Measurements from ENCODE around the gene YWHAE. TPM values are rescaled to one million over a fixed set of nuclear protein-coding genes. Genes with fewer than 3 reads are reported as not detected.
"Not testable (repeated sequence)": the region's sequence is repeated elsewhere in the genome, so short reads cannot be mapped to it uniquely, and the experiment has no call there.

Gene YWHAE
- total RNA-seq, 1 donor from 2014 or later = 384 TPM

DNA sequence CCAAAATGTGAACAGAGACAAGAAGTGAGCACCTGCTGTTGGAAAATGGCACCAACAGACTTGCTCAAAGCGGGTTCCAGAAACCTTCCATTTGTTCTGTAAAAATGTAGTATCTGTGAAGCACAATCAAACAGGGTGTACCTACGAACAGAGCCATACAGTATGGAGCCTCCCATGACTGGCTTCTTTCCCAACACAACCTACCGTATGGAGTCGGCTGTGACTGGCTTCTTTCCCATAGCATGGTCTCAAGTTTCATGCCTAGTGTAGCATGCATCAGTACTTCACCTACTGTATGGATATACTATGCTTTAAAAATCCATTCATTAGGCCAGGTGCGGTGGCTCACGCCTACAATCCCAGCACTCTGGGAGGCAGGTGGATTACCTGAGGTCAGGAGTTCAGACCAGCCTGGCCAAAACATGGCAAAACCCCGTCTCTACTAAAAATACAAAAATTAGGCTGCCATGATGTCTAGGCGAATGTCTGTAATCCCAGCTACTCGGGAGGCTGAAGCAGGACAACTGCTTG lies 26.2 kb downstream of the YWHAE start:
- DNase-seq (ENCODE audit: low spot score) = no peak

DNA sequence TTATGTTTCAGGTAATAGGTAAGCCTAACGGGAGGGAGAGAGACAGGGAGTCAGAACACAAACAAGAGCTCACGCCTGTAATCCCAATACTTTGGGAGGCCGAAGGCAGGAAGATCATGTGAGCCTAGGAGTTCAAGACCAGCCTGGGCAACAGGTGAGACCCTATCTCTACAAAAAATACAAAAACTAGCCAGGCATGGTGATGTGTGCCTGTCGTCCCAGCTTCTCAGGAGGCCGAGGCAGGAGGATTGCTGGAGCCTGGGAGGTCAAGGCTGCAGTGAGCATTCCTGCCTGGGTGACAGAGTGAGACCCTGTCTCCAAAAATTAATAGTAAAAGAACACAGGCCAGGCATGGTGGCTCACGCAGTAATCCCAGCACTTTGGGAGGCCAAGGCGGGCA lies 27.4 kb downstream of the YWHAE start:
- DNase-seq (ENCODE audit: low spot score) = no peak

DNA sequence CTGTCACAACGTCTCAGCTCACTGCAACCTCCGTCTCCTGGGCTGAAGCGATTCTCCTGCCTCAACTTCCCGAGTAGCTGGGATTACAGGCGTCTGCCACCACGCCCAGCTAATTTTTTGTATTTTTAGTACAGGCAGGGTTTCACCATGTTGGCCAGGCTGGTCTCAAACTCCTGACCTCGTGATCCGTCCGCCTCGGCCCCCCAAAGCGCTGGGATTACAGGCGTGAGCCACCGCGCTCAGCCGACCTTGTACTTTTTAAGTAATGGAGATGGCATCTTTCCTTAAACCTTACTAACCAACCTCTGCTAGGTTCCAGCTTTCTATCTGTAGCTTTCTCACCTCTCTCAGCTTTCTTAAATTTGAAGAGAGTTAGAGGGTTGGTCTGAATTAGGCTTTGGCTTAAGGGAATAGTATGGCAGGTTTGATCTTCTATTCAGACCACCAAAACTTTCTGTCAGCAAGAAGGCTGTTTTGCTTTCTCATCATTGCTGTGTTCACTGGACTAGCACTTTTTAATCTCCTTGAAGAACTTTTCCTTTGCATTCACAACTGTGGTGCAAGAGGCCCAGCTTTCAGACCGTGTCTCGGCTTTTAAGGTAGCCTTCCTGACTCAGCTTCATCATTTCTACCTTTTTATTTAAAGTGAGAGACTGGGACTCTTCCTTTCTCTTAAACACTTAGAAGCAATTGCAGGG lies 28.0 kb downstream of the YWHAE start:
- DNase-seq (ENCODE audit: low spot score) = no peak

DNA sequence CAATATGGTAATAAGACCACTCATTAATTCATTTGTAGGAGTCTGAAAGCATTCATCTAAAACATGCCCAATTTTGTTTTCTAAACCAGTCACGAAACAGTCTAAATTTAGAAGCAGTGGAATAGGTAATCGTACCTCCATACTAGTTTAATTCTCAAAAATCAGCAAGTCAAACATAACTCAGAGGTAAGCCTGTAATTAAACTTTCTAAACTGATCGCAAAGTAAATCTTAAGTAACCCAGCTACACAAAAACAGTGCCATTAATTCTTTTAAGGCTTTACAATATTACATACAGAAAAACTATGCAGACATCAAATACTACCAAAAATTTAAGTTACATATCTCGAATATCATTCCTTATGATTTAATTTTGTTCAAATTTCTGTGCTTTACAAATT lies 31.4 kb downstream of the YWHAE start:
- DNase-seq (ENCODE audit: low spot score) = no peak

DNA sequence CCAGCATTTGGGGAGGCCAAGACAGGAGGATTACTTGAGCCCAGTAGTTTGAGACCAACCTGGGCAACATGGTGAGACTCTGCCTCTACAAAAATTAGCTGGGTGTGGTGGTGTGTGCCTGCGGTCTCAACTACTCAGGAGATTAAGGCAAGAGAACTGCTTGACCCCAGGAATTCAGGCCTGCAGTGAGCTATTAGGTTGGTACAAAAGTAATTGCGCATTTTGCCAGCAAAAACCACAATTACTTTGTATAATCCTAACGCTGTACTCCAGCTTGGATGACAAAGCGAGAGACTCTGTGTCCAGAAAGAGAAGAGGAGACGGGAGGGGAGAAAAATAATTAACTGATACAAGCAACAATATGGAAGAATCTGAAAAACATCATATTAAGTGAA lies 32.7 kb downstream of the YWHAE start:
- DNase-seq (ENCODE audit: low spot score) = no peak

DNA sequence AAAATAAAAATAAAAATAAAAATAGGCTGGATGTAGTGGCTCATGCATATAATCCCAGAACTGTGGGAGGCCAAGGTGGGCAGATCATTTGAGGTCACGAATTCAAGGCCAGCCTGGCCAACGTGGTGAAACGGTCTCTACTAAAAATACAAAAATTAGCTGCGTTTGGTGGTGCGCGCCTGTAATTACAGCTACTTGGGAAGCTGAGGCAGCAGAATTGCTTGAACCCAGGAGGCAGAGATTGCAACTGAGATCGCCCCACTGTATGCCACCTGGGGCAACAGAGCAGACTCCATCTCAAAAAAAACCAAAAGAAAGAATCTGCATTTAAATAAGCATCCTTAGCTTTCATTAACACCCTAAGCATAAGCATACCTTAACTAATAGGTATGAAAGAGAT lies 33.8 kb downstream of the YWHAE start:
- no peak for DNase-seq (ENCODE audit: low spot score)

DNA sequence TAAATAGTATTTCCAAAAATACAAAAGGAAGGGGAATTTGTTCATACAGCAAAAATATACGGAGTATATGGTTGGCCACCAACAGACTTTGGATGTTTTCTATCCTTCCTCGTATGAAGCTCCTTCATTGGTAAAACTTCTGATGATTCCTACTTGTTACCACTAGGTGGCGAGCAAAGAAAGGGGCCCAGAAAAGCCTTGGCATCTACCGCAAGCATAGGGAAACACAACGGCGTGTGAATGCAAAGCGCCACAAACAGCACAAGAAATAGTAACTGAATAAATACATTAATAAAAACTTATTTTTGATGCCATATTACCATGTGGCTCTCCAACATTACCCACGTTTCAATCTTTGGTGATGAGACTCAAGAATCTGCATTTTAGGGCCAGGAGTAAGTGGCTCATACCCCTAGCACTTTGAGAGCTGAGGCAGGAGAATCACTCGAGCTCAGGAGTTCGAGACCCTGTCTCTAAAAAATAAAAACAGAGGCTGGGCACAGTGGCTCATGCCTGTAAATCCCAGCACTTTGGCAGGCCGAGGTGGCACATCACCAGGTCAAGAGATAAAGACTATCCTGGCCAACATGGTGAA lies 34.5 kb downstream of the YWHAE start:
- peak; percentile 69 for DNase-seq (ENCODE audit: low spot score)

DNA sequence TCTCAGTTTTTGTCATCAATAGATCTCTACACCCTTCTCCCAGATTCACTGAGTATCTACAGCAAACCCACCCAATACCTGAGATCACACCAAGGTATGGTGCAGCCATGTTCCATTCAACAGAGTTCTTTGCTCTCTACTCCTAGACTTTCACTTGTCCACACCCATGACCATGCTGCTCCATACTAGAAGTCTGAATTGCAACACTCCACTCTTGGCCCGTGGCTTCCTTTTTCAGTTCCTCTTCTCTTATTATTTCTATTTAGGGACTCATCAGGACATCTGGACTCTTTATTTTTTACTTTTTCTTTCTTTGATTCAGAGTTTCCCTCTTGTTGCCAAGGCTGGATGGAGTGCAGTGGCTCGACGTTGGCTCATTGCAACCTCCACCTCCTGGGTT lies 37.1 kb downstream of the YWHAE start:
- no peak for DNase-seq (ENCODE audit: low spot score)

DNA sequence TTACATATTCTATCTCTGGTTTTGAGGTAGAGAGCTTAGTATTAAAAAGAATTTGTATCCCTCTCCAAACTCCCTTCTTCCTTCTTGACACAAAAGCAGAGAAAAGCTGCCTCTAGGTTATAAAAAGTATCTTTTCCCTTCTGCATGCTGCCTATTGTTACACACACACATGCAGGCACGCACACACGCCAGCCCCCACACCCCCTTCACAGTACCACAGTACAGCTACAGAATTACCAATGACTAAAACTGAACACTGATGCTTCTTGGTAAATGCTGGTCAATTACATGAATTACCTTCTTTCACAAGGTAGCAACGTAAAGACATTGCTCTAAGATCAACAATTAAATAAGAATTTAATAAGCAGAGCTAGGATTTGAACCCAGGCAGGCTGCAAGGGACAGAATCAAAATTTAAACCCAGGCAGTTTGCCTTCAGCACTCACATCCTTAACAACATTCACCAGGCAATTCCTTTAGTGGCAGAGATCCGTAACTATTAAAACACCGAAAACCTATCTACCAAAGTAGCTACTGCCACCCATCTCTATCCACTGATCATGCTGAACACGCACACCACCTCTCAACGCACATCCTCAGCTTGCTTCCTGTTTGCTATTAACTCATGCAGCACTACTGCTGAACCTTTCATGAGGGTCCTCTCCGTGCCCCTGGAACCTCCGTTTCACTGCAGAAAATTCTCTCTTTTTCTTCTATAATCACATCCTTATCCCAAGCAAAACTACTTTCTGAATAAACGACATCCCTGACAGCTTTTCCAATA lies 37.8 kb downstream of the YWHAE start:
- DNase-seq (ENCODE audit: low spot score) = no peak

DNA sequence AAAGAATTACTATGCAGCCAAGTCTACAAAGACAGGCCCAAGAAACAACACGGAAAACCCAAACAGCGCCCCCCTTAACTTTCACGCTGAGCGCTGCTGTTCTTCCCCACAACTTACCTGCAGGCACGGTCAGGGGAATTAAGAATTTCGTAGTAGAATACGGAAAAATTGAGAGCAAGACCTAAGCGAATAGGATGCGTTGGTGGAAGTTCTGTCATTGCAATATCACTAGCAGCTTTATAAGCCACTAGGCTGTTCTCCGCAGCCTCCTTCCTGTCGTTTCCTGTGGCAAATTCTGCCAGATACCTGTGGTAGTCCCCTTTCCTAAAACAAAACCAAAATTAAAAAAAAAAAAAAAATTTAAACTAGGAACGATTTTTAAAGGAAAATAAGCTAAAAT lies 39.0 kb downstream of the YWHAE start:
- no peak for DNase-seq (ENCODE audit: low spot score)

DNA sequence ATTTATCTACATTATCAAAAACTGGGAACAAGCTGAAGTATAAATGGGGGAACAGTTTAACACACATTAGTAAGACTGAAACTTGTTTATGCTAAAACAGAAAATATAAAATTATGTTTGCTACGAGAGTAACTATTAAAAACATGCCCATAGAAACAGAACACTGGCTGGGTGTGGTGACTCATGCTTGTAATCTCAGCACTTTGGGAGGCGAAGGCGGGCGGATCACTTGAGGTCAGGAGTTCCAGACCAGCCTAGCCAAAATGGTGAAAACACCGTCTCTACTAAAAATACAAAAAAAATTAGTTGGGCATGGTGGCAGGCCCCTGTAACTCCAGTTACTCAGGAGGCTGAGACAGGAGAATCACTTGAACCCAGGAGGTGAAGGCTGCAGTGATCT lies 39.7 kb downstream of the YWHAE start:
- not testable (repeated sequence) for DNase-seq (ENCODE audit: low spot score)

DNA sequence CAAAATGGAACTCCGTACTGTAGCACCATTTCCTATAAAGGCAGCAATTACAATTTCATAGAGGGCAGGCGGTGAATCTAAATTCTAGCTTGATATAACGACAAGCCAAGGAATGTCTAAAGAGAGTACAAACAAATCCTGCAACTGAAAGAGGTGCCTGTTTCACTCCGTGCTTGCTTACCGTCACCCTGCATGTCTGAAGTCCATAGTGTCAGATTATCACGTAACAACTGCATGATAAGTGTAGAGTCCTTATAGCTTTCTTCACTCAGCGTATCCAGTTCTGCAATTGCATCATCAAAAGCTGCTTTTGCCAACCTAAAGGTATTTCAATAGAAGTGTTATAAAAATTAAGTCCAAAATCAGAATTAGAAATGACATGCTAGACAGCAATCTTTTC lies 46.0 kb downstream of the YWHAE start:
- no peak for DNase-seq (ENCODE audit: low spot score)

DNA sequence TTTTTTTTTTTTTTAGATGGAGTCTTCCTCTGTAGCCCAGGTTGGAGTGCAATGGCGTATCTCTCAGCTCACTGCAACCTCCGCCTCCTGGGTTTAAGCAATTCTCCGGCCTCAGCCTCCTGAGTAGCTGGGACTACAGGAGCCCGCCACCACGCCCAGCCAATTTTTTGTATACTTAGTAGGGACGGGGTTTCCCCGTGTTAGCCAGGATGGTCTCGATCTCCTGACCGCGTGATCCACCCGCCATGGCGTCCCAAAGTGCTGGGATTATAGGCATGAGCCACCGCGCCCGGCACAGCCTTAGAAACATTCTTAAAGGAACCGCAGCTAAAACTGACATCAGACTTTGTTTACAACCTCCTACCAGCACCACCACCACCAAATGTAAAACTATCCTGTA lies 47.5 kb downstream of the YWHAE start:
- not testable (repeated sequence) for DNase-seq (ENCODE audit: low spot score)

DNA sequence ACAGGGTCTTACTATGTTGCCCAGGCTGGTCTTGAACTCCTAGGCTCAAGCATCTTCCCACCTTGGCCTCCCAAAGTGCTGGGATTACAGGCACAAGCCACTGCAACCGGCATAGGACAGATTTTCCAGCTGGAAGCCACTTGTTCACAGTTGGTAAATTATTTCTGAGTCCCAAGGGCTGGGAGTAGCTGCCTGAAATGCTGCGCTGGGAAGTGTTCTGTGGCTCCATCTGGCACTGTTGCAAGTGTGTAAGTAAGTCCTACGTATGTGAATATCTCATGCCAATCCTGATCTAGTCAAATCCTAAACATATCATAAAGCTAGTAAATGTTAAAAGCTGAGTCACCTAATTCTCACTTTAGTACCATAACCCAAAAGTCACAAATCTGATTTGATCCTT lies 48.1 kb downstream of the YWHAE start:
- no peak for DNase-seq (ENCODE audit: low spot score)

DNA sequence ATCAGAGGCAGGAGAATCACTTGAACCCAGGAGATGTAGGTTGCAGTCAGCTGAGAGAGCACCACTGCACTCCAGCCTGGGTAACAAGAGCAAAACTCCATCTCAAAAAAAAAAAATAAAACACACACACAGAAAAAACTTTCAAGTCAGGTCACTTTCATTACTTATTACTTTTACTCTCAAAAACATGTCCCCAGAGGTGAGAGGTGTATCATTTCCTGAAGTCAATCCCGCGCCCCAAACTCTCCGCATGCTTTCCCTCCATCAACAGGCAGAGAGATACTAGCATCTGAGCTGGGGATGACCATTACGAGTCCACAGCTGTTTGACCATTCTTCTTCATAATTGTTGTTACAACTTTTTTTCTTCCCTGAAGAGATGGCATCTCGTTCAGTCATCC lies 48.7 kb downstream of the YWHAE start:
- DNase-seq (ENCODE audit: low spot score) = no peak

DNA sequence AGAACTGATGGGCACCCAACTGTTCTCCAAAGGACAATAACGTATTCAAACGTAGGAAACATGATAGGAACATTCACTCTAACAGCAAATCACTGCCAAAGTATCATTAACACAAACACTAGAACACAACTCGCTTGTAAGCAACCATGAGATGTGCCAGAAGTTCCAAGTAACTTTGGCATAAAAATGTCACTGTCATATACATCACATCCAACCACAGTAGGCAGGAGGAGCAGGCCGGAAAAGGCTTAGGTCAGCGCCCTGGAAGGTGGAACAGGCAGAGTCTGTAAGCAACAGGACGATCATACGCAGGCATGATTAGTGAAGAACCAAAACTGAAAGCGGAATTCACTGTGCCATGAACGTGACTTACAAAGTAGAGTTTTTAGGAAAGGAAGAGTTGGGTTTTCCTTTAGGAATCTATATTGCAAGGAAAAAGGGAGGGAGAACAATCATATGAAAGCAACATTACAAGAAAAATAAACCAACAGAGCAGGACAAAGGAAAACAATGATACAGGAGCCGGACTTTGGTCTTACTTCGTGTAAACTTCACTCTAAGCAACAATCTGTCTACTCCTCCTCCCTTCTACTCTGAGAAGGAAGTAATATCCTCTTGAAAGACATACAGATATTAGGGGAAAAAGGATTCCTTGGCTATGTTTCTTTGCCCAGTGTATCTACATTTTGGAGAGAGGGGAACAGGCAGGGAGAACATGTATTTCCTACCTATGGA lies 52.3 kb downstream of the YWHAE start:
- peak; percentile 49 for DNase-seq (ENCODE audit: low spot score)

DNA sequence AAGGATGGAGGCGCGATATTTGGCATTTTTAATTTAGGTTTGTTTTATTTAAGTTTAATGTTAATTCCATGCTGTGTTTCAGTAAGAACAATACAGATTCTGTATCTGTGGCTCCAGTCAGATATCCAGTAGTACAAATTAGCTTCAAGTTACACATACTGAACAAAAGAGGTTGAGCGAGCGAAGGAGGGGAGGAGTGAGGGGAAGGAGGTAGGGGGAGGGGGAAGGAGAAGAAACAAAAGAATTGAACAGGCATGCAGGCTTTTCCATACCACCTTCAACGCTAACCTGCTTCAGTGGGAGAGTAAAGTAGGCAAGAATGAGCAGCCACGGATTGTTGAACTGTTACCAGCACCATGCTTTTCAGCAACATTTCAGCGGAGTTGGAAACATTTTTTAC lies 55.5 kb downstream of the YWHAE start:
- no peak for DNase-seq (ENCODE audit: low spot score)

DNA sequence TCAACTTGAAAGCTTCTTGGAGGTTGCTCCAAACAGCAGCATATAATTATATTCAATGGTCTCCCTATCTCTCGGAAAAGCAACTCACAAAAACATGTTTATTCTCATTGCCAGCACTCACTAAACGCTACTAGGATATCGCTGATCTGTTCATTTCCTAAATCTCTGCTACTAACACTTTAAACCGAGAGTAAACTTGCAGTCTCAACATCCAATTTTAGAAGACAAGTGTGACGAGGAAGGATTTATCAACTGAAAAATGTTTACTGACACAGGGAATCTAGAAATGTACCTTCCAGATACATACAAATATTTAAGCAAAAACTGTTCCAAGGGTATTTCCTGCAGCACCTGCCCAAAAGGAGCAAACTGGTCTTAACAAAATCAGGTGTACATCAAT lies 56.5 kb downstream of the YWHAE start:
- no peak for DNase-seq (ENCODE audit: low spot score)

DNA sequence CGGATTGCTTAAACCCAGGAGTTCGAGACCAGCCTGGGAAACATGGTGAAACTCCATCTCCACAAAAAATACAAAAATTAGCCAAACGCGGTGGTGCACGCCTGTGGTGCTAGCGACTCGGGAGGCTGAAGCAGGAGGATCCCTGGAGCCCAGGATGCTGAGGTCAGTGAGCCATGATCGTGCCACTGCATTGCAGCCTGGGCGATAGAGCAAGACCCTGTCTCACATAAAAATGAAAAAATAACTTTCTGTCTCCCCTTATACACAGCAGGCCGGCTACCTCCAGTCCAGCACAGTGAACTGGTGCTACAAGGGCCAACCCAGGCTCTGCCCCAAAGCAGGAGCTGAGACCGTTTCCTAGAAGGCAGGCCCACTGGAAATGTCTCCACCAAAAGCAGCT lies 59.7 kb downstream of the YWHAE start:
- DNase-seq (ENCODE audit: low spot score) = no peak

DNA sequence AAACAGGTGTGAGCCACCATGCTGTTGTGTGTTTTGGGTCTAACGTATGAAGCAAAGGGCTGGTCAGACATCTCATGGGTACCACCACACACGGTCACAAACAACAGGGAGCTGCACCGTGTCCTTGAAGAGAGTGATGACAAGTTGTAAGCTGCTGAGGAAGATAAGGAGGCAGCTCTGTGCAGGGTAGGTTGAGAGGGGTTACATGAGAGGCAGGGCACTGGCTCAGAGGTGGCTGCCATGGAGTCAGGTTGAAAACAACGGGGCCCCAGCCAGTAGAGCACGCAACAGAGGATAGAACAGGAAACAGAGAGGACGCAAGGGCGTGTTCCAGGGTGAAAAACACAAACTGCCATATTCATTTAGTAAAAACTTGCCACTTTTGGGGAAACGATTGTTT lies 68.3 kb downstream of the YWHAE start:
- no peak for DNase-seq (ENCODE audit: low spot score)

DNA sequence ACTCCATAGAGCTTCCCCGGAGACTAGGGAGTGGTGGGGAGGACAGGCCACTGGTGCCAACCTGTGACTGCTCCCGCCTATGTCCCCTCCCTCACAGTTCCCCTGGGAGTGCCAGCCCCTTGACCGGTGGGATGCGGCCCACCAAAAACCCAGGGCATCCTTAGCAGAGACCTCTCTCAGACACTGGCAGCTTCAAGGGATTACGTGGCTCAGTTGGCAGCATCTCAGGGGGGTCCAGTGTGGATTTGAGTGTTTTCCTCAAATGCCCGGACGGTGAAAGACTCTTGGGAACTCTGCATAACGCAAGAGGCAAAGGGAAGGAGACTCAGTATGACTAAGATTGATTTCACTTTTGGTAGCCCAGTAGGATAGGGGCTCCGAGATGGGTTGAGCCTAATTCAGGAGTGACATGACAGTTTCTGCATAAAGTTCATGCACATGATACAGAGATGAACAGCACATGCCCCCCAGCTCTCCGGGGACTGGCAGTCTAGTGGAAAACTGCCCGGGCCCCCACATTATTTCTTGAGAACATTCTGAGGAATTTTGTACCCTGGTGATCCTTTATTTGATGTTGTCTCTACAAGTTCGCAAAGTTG lies 70.2 kb downstream of the YWHAE start:
- DNase-seq (ENCODE audit: low spot score) = no peak

DNA sequence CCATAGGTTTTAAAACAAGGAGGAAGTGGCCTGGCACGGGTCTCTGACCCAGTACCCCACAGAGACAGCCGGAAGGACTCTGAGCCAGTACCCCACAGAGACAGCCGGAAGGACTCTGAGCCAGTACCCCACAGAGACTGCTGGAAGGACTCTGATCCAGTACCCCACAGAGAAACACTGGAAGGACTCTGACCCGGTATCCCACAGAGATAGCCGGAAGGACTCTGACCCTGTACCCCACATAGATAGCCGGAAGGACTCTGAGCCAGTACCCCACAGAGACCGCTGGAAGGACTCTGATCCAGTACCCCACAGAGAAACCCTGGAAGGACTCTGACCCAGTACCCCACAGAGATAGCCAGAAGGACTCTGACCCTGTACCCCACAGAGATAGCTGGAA lies 71.6 kb downstream of the YWHAE start:
- no peak for DNase-seq (ENCODE audit: low spot score)
